Fibroblast of the conjunctiva (primary cell): Measurements from ENCODE around the gene MRGPRX3.

ENCODE experiments used
- DNase-seq: peaks from one replicate; pipeline ENCODE4 v3.0.0-alpha.2; 2010; ENCODE audit warnings: low read depth

The MRGPRX3 gene

DNA sequence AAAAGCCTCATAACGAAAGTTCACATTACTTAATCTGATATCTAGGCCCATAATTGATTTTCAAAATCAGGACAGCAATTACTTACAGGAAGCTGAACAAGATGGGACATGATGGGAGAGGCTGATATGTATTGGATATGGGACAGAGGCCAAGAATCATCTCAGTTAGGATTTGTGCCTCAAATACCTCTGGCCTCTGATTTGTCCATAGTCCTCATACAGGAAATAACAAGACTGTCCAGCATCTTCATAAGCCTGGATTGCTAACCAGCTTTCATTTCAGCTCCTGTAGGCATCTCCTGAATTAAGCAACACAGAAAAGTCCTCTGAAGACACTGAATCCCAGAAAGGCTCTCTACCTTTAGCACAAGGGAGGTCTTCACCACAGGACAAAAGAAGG, 36.0 kb downstream of the MRGPRX3 start:
- no peak for DNase-seq

GRCh38 chr11:18171377-18172000, 39.1 kb downstream of the MRGPRX3 start:
- no peak for DNase-seq

- no peak for DNase-seq
These were observed 40.3 kb downstream of the MRGPRX3 start, which contains the start of gene MRGPRX4 for GRCh38 chr11:18172666-18173065. TSS of gene MRGPRX4 (plus strand) at chr11:18172837. CDS start at chr11:18173257, 420 bp downstream.

GRCh38 chr11:18173225-18173866, 41.0 kb downstream of the MRGPRX3 start:
- DNase-seq: no peak
